IMR-90 (cell line): Measurements from ENCODE around the gene SLC2A6. TPM values are rescaled to one million over a fixed set of nuclear protein-coding genes. Genes with fewer than 3 reads are reported as not detected.

Experiments used
- ATAC-seq: fragments of 200-7000 bp; cut with Tn5 transposase; 2 replicates; pipeline ENCODE4 v1.9.1; 2020; ENCODE audit warnings: low read depth, mild to moderate bottlenecking, moderate library complexity
- BruUV-seq: library from RNA; stranded (reverse); fragments of 400-500 nt; replicated peaks from 2 replicates; lab custom pipeline; 2021; lab: Mats Ljungman, UMichigan
- CTCF ChIA-PET: fragments of 300-600 bp; formaldehyde crosslinking; extraction: SDS; loops from one replicate; lab custom pipeline; 2021; ENCODE audit warnings: antibody characterized with exemption; lab: Yijun Ruan, JAX
- POLR2A ChIA-PET: fragments of 300-600 bp; sonication (Branson Sonifier 250); formaldehyde crosslinking; loops from one replicate; lab custom pipeline; 2022; ENCODE audit warnings: antibody characterized with exemption; ENCODE audit not compliant: unreplicated experiment; lab: Charles Lee
- DNase-seq: peaks from one replicate; pipeline ENCODE4 v3.0.0; 2013
- H2AFZ ChIP-seq: replicated peaks from 2 replicates; pipeline ENCODE3; 2013; ENCODE audit warnings: low read length, mild to moderate bottlenecking; ENCODE audit not compliant: poor library complexity
- H2AK5ac ChIP-seq: 2 replicates; pipeline ENCODE4 v1.6.1; 2013; ENCODE audit warnings: low read depth, low read length, inconsistent platforms
- H2AK9ac ChIP-seq: replicated peaks from 2 replicates; pipeline ENCODE3; 2013; ENCODE audit warnings: mild to moderate bottlenecking, low read depth, low read length, moderate library complexity; ENCODE audit not compliant: poor library complexity
- H2BK120ac ChIP-seq: 2 replicates; pipeline ENCODE4 v1.6.1; 2013; ENCODE audit warnings: low read depth, low read length, inconsistent platforms
- H2BK15ac ChIP-seq: 3 replicates; pipeline ENCODE4 v1.6.1; 2013; ENCODE audit warnings: low read depth, low read length, inconsistent platforms
- H2BK20ac ChIP-seq: 2 replicates; pipeline ENCODE4 v1.6.1; 2013; ENCODE audit warnings: low read depth, mild to moderate bottlenecking, inconsistent platforms, low read length, moderate library complexity
- H2BK5ac ChIP-seq: 2 replicates; pipeline ENCODE4 v1.6.1; 2013; ENCODE audit warnings: mild to moderate bottlenecking, low read depth, low read length, inconsistent platforms; ENCODE audit not compliant: poor library complexity, severe bottlenecking
- H3K14ac ChIP-seq: replicated peaks from 2 replicates; pipeline ENCODE4 v1.6.1; 2013; ENCODE audit warnings: low read depth, low read length, inconsistent platforms
- H3K18ac ChIP-seq: 2 replicates; pipeline ENCODE4 v1.6.1; 2013; ENCODE audit warnings: low read depth, low read length, control low read depth
- H3K23ac ChIP-seq: 2 replicates; pipeline ENCODE4 v1.6.1; 2013; ENCODE audit warnings: low read depth, low read length, inconsistent platforms
- H3K27ac ChIP-seq: 2 replicates; pipeline ENCODE4 v1.5.1; 2013; ENCODE audit warnings: mild to moderate bottlenecking, control low read depth, low read length; ENCODE audit not compliant: insufficient read depth
- H3K27me3 ChIP-seq: 2 replicates; pipeline ENCODE4 v1.6.1; 2013; ENCODE audit warnings: low read length; ENCODE audit not compliant: control insufficient read depth, insufficient read depth
- H3K36me3 ChIP-seq: 2 replicates; pipeline ENCODE4 v1.6.1; 2013; ENCODE audit warnings: low read length, mixed read lengths; ENCODE audit not compliant: control insufficient read depth, insufficient read depth
- H3K4ac ChIP-seq: 2 replicates; pipeline ENCODE4 v1.6.1; 2013; ENCODE audit warnings: low read depth, low read length, inconsistent platforms
- H3K4me1 ChIP-seq: 2 replicates; pipeline ENCODE4 v1.6.1; 2013; ENCODE audit warnings: low read length, mixed read lengths; ENCODE audit not compliant: control insufficient read depth, insufficient read depth
- H3K4me2 ChIP-seq: 2 replicates; pipeline ENCODE4 v1.6.1; 2013; ENCODE audit warnings: low read depth, mild to moderate bottlenecking, control low read depth, low read length, moderate library complexity
- H3K4me3 ChIP-seq: 2 replicates; pipeline ENCODE4 v1.5.1; 2013; ENCODE audit warnings: low read depth, mild to moderate bottlenecking, control low read depth, low read length, moderate library complexity; ENCODE audit not compliant: insufficient read depth
- H3K56ac ChIP-seq: 2 replicates; pipeline ENCODE4 v1.6.1; 2013; ENCODE audit warnings: low read length, inconsistent platforms; ENCODE audit not compliant: insufficient read depth; ENCODE audit errors: extremely low read depth
- H3K79me1 ChIP-seq, 2 experiments: 2 replicates each; pipeline ENCODE4 v1.6.1; 2013; ENCODE audit warnings: low read length in 2 of 2, inconsistent platforms in 1 of 2, low read depth in 1 of 2
- H3K9ac ChIP-seq: 2 replicates; pipeline ENCODE4 v1.6.1; 2013; ENCODE audit warnings: low read depth, low read length, control low read depth
- H3K9me1 ChIP-seq: 2 replicates; pipeline ENCODE4 v1.6.1; 2013; ENCODE audit warnings: low read length, inconsistent platforms; ENCODE audit not compliant: insufficient read depth
- H3K9me3 ChIP-seq: 2 replicates; pipeline ENCODE4 v1.6.1; 2013; ENCODE audit warnings: low read length; ENCODE audit not compliant: control insufficient read depth, insufficient read depth
- H4K20me1 ChIP-seq: 2 replicates; pipeline ENCODE4 v1.6.1; 2013; ENCODE audit warnings: low read length, inconsistent platforms; ENCODE audit not compliant: insufficient read depth
- H4K5ac ChIP-seq: 2 replicates; pipeline ENCODE4 v1.6.1; 2013; ENCODE audit warnings: mild to moderate bottlenecking, low read depth, low read length, control low read depth
- H4K8ac ChIP-seq, 2 experiments: 2 replicates each; pipeline ENCODE4 v1.6.1; 2013; ENCODE audit warnings: low read depth in 2 of 2, low read length in 2 of 2, control low read depth in 1 of 2, inconsistent platforms in 1 of 2
- H4K91ac ChIP-seq: 2 replicates; pipeline ENCODE4 v1.6.1; 2013; ENCODE audit warnings: low read depth, low read length, inconsistent platforms; ENCODE audit not compliant: insufficient read depth
- BHLHE40 ChIP-seq: fragments of 150-350 bp; IDR thresholded peaks from 2 replicates; pipeline ENCODE4 v1.6.1; 2016; ENCODE audit warnings: mild to moderate bottlenecking, low read depth, low read length
- CEBPB ChIP-seq: IDR thresholded peaks from 2 replicates; pipeline ENCODE4 v1.6.1; 2012; ENCODE audit warnings: low read depth, low read length, improper control_type of control experiment
- CHD1 ChIP-seq: IDR thresholded peaks from 2 replicates; pipeline ENCODE4 v1.6.1; 2012; ENCODE audit warnings: low read depth, low read length, improper control_type of control experiment
- CTCF ChIP-seq: conservative IDR thresholded peaks from 2 replicates; pipeline ENCODE4 v1.5.1; 2012; ENCODE audit warnings: mild to moderate bottlenecking, low read depth, low read length, improper control_type of control experiment
- ELK1 ChIP-seq: fragments of 150-350 bp; IDR thresholded peaks from 2 replicates; pipeline ENCODE4 v1.6.1; 2016; ENCODE audit warnings: low read depth, mild to moderate bottlenecking, low read length, moderate library complexity, borderline replicate concordance
- FOS ChIP-seq: fragments of 150-350 bp; IDR thresholded peaks from 2 replicates; pipeline ENCODE4 v1.6.1; 2016; ENCODE audit warnings: low read depth, low read length
- MAZ ChIP-seq: IDR thresholded peaks from 2 replicates; pipeline ENCODE4 v1.6.1; 2012; ENCODE audit warnings: low read depth, mild to moderate bottlenecking, low read length, improper control_type of control experiment, moderate library complexity, borderline replicate concordance
- MXI1 ChIP-seq: IDR thresholded peaks from 2 replicates; pipeline ENCODE4 v1.6.1; 2012; ENCODE audit warnings: low read depth, mild to moderate bottlenecking, low read length, moderate library complexity, borderline replicate concordance
- RAD21 ChIP-seq: IDR thresholded peaks from 2 replicates; pipeline ENCODE4 v1.6.1; 2012; ENCODE audit warnings: low read length, improper control_type of control experiment
- RCOR1 ChIP-seq: IDR thresholded peaks from 2 replicates; pipeline ENCODE4 v1.6.1; 2012; ENCODE audit warnings: mild to moderate bottlenecking, low read length, improper control_type of control experiment; ENCODE audit not compliant: insufficient replicate concordance
- RFX5 ChIP-seq: IDR thresholded peaks from 2 replicates; pipeline ENCODE4 v1.8.0; 2012; ENCODE audit warnings: low read depth, mild to moderate bottlenecking, low read length, moderate library complexity
- USF2 ChIP-seq: fragments of 150-350 bp; IDR thresholded peaks from 2 replicates; pipeline ENCODE4 v1.6.1; 2017; ENCODE audit warnings: mild to moderate bottlenecking, antibody characterized with exemption, low read length, low read depth
- WGBS, 2 experiments: methylation state at CpG; one replicate each; pipeline versions ENCODE4 v1.1.5 to v1.1.7; 2013; ENCODE audit warnings: missing lambda C conversion rate in 2 of 2; ENCODE audit not compliant: insufficient read length in 1 of 2; ENCODE audit errors: extremely low coverage in 2 of 2; 5-methylcytosine and 5-hydroxymethylcytosine counted together
- dilution Hi-C: fragments of 300-500 bp; cut with HindIII; formaldehyde crosslinking; loops from one replicate; pipeline ENCODE4 v1.14.3; 2018; ENCODE audit warnings: low sequenced_read_pairs; ENCODE audit not compliant: unreplicated experiment
- in situ Hi-C: fragments of 300-500 bp; cut with MboI; formaldehyde crosslinking; loops from 3 replicates; pipeline ENCODE4 v1.14.3; 2019; ENCODE audit warnings: low sequenced_read_pairs, inconsistent platforms, mixed read lengths
- intact Hi-C: fragments of 100-400 bp; cut with micrococcal nuclease; formaldehyde crosslinking; loops from 2 replicates; pipeline ENCODE4 v1.10.0; 2022
- polyA plus RNA-seq, 3 experiments: library from polyadenylated mRNA; depleted of rRNA; stranded (reverse); fragments of >200 nt; gene quantifications; 2 replicates each; pipeline ENCODE4 v1.2.3, GENCODE V29; 2012; ENCODE audit warnings: low replicate concordance in 1 of 3
- total RNA-seq: library from RNA; depleted of rRNA; stranded (reverse); fragments of >200 nt; gene quantifications from 2 replicates; pipeline ENCODE4 v1.2.3, GENCODE V29; 2012

The SLC2A6 gene
- total and polyA plus RNA-seq, 2 of the 4 experiments (the other 2 are of a cell fraction) = 2.9 to 8.5 TPM

GRCh38 chr9:133454325-133454724, 24.6 kb downstream of the SLC2A6 start:
- dilution Hi-C loops = no loop called here

More at GRCh38 chr9:133454325-133454724, 24.6 kb downstream of the SLC2A6 start:
- Histone ChIP-seq H3K9me3 (no peaks in the 10 kb centered on the region), H3K4me1 (no peaks in the 10 kb centered on the region), H3K4me2 (no peak overlapping the region), H2BK15ac (no peak overlapping the region), H3K23ac (no peak overlapping the region), H3K14ac (no peak overlapping the region), H3K36me3 (no peaks in the 10 kb centered on the region), H2AK5ac (no peak overlapping the region), H3K18ac (no peak overlapping the region), H2BK5ac (no peak overlapping the region), H3K9ac (no peak overlapping the region), H3K27me3 (no peaks in the 10 kb centered on the region), H4K8ac (no peak overlapping the region), H2AK9ac (no peak overlapping the region), H4K20me1 (no peaks in the 10 kb centered on the region), H3K79me1 (no peaks in the 10 kb centered on the region), H2BK20ac (no peak overlapping the region), H3K4me3 (no peak overlapping the region), H2AFZ (peak overlapping the region; percentile 39), H4K5ac (no peak overlapping the region), H3K27ac (no peak overlapping the region), H4K91ac (no peak overlapping the region), H2BK120ac (no peak overlapping the region), H3K4ac (no peak overlapping the region), H3K9me1 (no peaks in the 10 kb centered on the region), H3K56ac (no peak overlapping the region)
- ATAC-seq = no peak
- DNase-seq = no peak
- ChIA-PET POLR2A (no interaction called here), CTCF (no interaction called here)
- BruUV-seq = no TSS peak
- in situ Hi-C loops = no loop called here
- intact Hi-C loops = no loop called here
- WGBS, 2 experiments = 85% methylated on average over 8 of the region's 19 CpGs; no CpG with 5 or more reads in 1 of the 2 experiments
- no peak for TF ChIP-seq RCOR1
- no peak for TF ChIP-seq RAD21
- TF ChIP-seq ELK1 = no peak
- TF ChIP-seq RFX5 = no peak
- no peak for TF ChIP-seq FOS
- TF ChIP-seq BHLHE40 = no peak
- TF ChIP-seq USF2 = no peak
- TF ChIP-seq CHD1 = no peak
- TF ChIP-seq CTCF = no peak
- no peak for TF ChIP-seq MAZ
- no peak for TF ChIP-seq CEBPB
- no peak for TF ChIP-seq MXI1
